Activated T-cell treated with anti-CD3 and anti-CD28 coated beads for 48 hours (primary cell): Measurements from ENCODE around the gene CDK17.
"Not testable (repeated sequence)": the region's sequence is repeated elsewhere in the genome, so short reads cannot be mapped to it uniquely, and the experiment has no call there.

Experiments
- DNase-seq: peaks from one replicate; pipeline ENCODE4 v3.0.0-alpha.2; 2020; ENCODE audit warnings: low read depth

CDK17 gene

DNA sequence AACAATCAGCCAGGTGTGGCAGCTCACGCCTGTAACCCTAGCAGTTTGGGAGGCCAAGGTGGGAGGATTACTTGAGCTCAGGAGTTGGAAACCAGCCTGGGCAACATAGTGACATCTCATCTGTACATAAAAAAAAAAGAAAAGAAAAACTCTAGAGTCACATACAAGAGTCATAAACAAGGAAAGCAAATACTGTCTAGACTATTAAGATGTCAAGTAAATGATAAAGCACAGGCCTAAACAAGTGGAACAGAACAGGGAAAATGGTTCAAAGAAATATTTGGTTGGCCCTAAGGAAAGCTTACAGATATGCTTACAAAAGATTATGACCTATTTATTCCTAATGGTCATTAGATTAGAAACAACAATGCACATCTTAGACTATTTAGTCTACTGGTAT, 12.3 kb downstream of the CDK17 start:
- DNase-seq = no peak

DNA sequence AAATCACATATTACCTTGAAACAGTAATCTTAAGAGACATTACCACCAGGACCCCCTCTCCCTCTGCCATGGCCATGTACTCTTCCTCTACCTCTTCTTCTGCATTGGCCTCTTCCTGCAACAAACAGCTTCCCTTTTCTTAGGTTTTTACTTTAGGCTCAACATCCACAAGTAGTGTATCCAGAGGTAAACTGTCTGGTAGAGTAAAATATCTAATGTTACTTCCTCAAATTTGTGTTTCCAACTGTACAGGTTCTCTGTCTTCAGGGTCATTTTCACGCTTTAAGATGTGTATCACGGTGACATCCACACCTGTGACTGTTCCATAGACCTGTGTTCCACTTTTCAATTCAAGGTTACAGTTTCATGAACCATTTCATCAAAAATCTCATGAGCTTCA, 13.4 kb downstream of the CDK17 start:
- no peak for DNase-seq

DNA sequence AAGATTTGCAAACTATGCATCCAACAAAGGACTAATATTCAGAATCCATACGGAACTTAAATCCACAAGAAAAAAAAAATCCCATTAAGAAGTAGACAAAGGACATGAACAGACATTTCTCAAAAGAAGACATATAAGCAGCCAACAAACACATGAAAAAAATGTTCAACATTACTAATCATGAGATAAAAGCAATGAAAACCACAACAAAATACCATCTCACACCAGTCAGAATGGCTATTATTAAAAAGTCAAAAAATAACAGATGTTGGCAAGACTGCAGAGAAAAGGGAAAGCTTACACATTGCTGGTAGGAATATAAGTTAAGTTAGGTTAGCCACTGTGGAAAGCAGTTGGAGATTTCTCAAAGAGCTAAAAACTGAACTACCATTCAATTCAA, 16.2 kb downstream of the CDK17 start:
- no peak for DNase-seq

GRCh38 chr12:96383371-96383770, 16.9 kb downstream of the CDK17 start:
- no peak for DNase-seq

- not testable (repeated sequence) for DNase-seq
Observed at GRCh38 chr12:96379743-96380142, 20.5 kb downstream of the CDK17 start.

DNA sequence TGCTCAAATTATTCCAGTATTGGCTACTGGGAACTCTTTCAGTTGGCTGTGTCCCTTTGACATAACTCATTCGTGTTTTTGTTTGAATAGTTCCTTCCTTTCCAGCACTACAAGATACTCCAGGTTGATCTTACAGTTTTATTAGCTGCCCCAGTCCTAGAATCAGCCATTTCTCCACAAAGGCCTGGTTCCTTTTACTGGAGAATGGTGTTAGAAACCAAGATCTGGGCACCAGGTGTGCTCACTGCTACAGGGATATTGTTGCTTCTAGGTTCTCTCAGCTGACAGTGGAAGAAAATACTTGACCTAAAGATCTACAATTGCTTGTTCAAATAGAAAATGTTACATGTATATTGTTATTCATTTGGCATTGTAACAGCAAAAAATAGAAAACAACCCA, 21.9 kb downstream of the CDK17 start:
- no peak for DNase-seq

GRCh38 chr12:96376865-96377264, 23.4 kb downstream of the CDK17 start:
- no peak for DNase-seq

DNA sequence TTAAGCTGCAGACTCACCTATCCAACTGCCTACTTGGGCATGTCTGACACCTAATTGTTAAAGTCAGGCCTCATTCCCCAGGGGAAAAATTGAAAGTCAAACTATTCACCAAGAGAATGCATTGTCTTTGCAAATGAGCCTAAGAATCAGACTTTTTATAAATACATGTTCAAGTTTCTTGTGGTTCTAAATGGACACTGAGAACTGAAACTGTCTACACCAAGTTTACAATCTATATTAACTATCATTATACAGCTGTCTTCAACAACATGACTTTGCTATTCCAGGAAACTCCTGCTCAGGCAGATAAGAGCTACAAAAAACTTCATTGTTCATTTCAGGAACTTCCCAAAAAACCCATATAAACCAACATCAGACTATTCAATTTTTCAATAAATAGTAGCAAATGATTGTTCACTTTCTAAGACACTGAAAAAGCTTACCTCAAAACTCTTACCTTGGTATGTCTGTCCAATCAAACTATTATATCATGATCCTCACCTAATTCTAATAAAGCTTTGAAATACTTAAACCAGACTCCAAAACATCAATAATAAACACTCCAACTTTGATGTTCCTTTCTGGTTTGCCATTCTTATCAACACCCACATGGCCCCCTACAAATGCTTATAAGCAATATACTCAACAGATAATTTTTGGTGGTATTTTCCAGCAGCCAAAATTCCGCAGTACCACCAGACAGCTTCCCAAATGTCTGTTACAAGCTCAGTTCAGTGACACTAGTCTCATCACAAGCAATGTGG, 24.2 kb downstream of the CDK17 start:
- DNase-seq = no peak

- no peak for DNase-seq
Observed at GRCh38 chr12:96375170-96375569, 25.1 kb downstream of the CDK17 start.

DNA sequence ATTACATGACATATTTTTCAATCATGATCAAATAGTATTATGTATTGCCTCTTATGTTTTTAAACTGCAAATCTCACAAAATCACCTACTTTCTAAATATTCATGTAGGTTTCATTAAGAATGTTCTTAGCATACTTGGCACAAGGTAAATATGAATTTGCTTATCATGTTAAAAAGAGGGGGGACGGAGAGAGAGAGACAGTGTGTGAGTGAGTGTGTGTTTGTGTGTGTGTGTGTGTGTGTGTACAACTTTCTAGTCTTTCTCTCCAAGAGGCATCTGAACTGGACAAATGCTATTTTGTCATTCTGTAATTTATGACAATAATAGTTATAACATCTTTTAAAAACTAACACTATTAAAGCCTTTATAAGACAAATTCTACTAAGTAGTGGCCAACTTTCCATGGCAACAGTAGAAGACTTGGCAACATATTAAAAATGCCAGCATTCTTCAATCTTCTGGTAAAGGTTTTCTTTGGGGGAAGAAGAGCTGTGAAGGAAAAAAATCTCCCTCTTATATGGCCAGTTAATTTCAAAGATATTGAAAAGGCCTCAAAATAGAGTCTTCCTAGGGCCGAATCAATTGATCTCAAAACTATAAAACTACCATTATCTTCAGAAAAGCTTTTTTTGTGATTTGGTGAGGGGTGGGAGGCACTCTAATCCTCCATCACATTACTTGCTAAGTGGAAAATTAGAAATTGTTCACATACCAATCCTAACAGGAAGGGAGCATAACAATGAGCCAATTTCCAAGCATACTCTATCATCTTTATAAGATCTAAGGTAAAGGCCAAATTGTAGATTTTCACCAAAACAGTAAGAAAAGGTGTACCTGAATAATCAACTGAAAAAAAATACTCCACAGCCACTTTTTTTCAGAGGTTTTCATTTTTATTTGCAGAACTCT, 28.2 kb downstream of the CDK17 start:
- no peak for DNase-seq

DNA sequence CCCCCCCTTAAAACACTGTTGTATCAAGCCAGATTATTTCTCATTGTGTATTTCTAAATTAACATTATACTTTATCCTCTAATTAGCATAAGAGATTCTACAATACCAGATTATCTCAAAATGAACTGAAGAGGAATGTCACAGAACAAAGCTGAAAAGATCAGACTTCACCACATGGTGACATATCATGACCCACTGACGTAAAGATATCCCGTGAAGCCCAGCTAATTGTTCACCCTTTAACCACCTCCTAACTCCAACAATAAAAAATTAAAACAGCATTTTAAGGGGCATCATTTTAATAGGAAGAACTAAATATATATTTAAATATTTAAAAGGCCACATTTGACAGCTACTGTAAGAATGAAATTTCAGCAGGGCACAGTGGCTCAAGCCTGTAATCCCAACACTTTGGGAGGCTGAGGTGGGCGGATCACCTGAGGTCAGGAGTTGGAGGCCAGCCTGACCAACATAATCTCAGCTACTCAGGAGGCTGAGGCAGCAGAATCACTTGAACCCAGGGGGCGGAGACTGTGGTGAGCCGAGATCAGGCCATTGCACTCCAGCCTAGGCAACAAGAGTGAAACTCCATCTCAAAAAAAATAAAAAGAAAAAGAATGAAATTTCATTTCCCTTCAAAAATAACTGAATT, 29.0 kb downstream of the CDK17 start:
- DNase-seq = no peak

DNA sequence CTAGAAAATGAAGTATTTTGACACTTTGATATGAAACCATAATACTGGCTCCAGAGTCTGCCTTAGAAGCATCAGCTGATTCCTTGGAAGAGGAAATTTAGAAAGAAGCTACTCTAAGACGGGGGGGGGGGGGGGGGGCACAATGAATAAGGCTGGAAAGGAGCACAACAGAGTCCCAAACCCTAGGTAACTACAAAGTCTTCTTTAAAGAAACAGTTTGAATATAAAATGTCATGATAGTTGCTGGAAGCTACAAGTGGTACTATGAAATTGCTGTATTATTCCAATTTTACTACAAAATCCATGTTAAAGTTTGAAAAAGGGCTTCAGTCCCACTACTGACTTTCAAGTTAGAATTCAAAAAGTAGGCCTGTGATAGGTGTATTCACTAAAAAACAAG, 31.6 kb downstream of the CDK17 start:
- DNase-seq = no peak

GRCh38 chr12:96368233-96368632, 32.0 kb downstream of the CDK17 start:
- DNase-seq = no peak

DNA sequence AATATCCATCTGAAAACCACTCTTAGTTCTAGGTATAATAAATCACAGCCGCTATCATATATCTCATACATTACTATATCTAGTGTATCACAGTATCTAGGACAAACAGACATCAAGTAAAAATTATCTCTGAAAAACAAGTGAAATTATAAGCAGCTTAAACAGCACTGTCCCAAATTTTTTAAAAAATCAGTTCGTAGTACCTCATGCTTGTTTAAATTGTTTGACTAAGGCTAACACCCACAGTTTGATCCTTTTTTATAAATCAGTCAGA, 33.9 kb downstream of the CDK17 start:
- DNase-seq = no peak

- DNase-seq = no peak
Observed at GRCh38 chr12:96365604-96366380, 34.4 kb downstream of the CDK17 start.

- no peak for DNase-seq
Observed at GRCh38 chr12:96364092-96364700, 36.0 kb downstream of the CDK17 start.

DNA sequence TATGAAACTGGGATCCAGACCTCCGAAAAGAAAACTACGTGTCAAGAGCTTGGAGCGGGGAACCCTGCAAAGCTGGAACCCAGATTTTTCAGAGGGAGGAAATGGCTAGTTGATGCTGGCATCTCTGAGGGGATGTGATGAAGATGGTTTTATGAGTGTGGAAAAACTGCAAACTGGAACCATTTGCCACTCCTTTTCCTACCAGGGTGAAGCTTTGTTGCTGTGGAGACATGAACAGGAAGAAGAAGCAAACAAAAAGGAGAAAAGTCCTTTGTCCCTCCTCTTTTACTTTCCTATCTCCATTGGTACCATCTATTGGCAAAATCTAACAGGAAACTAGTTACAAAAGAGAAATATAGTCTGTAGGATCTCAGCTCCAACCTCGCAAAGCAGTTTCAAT, 39.2 kb downstream of the CDK17 start:
- DNase-seq = no peak

GRCh38 chr12:96360550-96360949, 39.7 kb downstream of the CDK17 start:
- no peak for DNase-seq

DNA sequence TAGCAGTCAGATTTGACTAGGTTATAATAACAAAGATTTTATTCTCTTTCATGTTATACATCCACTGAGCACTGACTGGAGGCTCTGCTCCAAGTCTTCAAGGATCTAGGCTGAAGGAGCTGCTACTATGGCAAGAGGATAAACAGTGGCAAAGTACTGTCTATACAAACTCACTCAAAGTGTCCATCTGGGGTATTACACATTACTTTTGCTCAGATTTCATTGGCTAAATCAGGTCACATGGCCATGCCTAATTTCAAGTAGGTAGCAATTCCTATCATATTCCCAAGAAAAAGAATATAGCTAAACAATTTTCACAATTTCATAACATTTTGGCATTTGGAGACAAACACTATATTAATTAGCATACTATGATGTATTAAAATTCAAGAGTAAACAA, 40.9 kb downstream of the CDK17 start:
- DNase-seq = no peak

- no peak for DNase-seq
Observed at GRCh38 chr12:96356831-96357230, 43.4 kb downstream of the CDK17 start.

GRCh38 chr12:96354844-96355534, 45.2 kb downstream of the CDK17 start:
- DNase-seq = no peak
